ENCODE data around the gene LRP8.

Gene LRP8

GRCh38 chr1:53307037-53307436, 20.8 kb downstream of the LRP8 start:
- no peak for TF ChIP-seq CTCF (conservative IDR thresholded peaks at IDR 0.05; ENCODE audit: low read depth, low read length)
- no peak overlapping the region for H3K4me3 ChIP-seq (ENCODE audit: low read depth, low read length)
- no peak for DNase-seq (ENCODE audit: low read depth)

GRCh38 chr1:53306168-53306567, 21.7 kb downstream of the LRP8 start:
- no peak overlapping the region for H3K4me3 ChIP-seq (ENCODE audit: low read depth, low read length)
- no peak for TF ChIP-seq CTCF (conservative IDR thresholded peaks at IDR 0.05; ENCODE audit: low read depth, low read length)
- no peak for DNase-seq (ENCODE audit: low read depth)

- TF ChIP-seq CTCF (conservative IDR thresholded peaks at IDR 0.05; ENCODE audit: low read depth, low read length): no peak
- DNase-seq (ENCODE audit: low read depth): no peak
- no peak overlapping the region for H3K4me3 ChIP-seq (ENCODE audit: low read depth, low read length)
Observed at GRCh38 chr1:53305650-53306049, 22.2 kb downstream of the LRP8 start.

GRCh38 chr1:53304527-53304926, 23.3 kb downstream of the LRP8 start:
- DNase-seq (ENCODE audit: low read depth): no peak
- no peak for TF ChIP-seq CTCF (conservative IDR thresholded peaks at IDR 0.05; ENCODE audit: low read depth, low read length)
- no peak overlapping the region for H3K4me3 ChIP-seq (ENCODE audit: low read depth, low read length)

GRCh38 chr1:53303726-53304515, 23.9 kb downstream of the LRP8 start:
- no peak for DNase-seq (ENCODE audit: low read depth)
- TF ChIP-seq CTCF (conservative IDR thresholded peaks at IDR 0.05; ENCODE audit: low read depth, low read length): no peak
- no peak overlapping the region for H3K4me3 ChIP-seq (ENCODE audit: low read depth, low read length)

GRCh38 chr1:53303243-53303642, 24.6 kb downstream of the LRP8 start:
- no peak for TF ChIP-seq CTCF (conservative IDR thresholded peaks at IDR 0.05; ENCODE audit: low read depth, low read length)
- DNase-seq (ENCODE audit: low read depth): no peak
- no peak overlapping the region for H3K4me3 ChIP-seq (ENCODE audit: low read depth, low read length)

- no peak overlapping the region for H3K4me3 ChIP-seq (ENCODE audit: low read depth, low read length)
- DNase-seq (ENCODE audit: low read depth): no peak
- TF ChIP-seq CTCF (conservative IDR thresholded peaks at IDR 0.05; ENCODE audit: low read depth, low read length): no peak
Observed at GRCh38 chr1:53299233-53299632, 28.6 kb downstream of the LRP8 start.
